Adipocyte (in vitro differentiated cells): Measurements from ENCODE around the gene HES7.
"Not testable (repeated sequence)": the region's sequence is repeated elsewhere in the genome, so short reads cannot be mapped to it uniquely, and the experiment has no call there.

Experiments used
- DNase-seq: peaks from one replicate; pipeline ENCODE4 v3.0.0-alpha.2; 2015; ENCODE audit warnings: low read depth
- H3K27me3 ChIP-seq: replicated peaks from 2 replicates; pipeline ENCODE4 v1.7.0; 2013; ENCODE audit warnings: mild to moderate bottlenecking, low read length, moderate library complexity; ENCODE audit not compliant: control insufficient read depth, insufficient read depth
- H3K36me3 ChIP-seq: 2 replicates; pipeline ENCODE4 v1.7.0; 2013; ENCODE audit warnings: low read length, mild to moderate bottlenecking, moderate library complexity; ENCODE audit not compliant: control insufficient read depth, insufficient read depth, severe bottlenecking
- H3K4me1 ChIP-seq: 2 replicates; pipeline ENCODE4 v1.7.0; 2013; ENCODE audit warnings: mild to moderate bottlenecking, low read length, moderate library complexity; ENCODE audit not compliant: control insufficient read depth, insufficient read depth
- H3K4me3 ChIP-seq: 2 replicates; pipeline ENCODE4 v1.7.0; 2013; ENCODE audit warnings: mild to moderate bottlenecking, low read length, moderate library complexity
- H3K9ac ChIP-seq: 2 replicates; pipeline ENCODE4 v1.7.0; 2013; ENCODE audit warnings: mild to moderate bottlenecking, low read length, moderate library complexity
- H3K9me3 ChIP-seq: 2 replicates; pipeline ENCODE4 v1.7.0; 2013; ENCODE audit warnings: mild to moderate bottlenecking, low read length, moderate library complexity; ENCODE audit not compliant: control insufficient read depth

The HES7 gene

GRCh38 chr17:8081876-8082275 is 42.0 kb downstream of the HES7 start:
- no peak for DNase-seq
- Histone ChIP-seq H3K9me3 (no peaks in the 10 kb centered on the region), H3K4me3 (no peak overlapping the region), H3K27me3 (peaks cover 78% of the 10 kb centered on the region), H3K9ac (no peak overlapping the region), H3K36me3 (no peaks in the 10 kb centered on the region), H3K4me1 (no peaks in the 10 kb centered on the region)

GRCh38 chr17:8080799-8081219 is 43.1 kb downstream of the HES7 start:
- Histone ChIP-seq H3K4me3 (no peak overlapping the region), H3K4me1 (no peaks in the 10 kb centered on the region), H3K27me3 (peaks cover 78% of the 10 kb centered on the region), H3K9me3 (no peaks in the 10 kb centered on the region), H3K9ac (no peak overlapping the region), H3K36me3 (no peaks in the 10 kb centered on the region)
- DNase-seq = no peak

- no peak for DNase-seq
- Histone ChIP-seq H3K9me3 (no peaks in the 10 kb centered on the region), H3K9ac (no peak overlapping the region), H3K4me3 (peak overlapping the region; percentile 64), H3K27me3 (peaks cover 78% of the 10 kb centered on the region), H3K4me1 (no peaks in the 10 kb centered on the region), H3K36me3 (no peaks in the 10 kb centered on the region)
Measured at GRCh38 chr17:8080208-8080798, 43.6 kb downstream of the HES7 start.

- Histone ChIP-seq H3K27me3 (peaks cover 80% of the 10 kb centered on the region), H3K4me1 (no peaks in the 10 kb centered on the region), H3K36me3 (no peaks in the 10 kb centered on the region), H3K4me3 (peak overlapping the region; percentile 64), H3K9me3 (no peaks in the 10 kb centered on the region), H3K9ac (peak overlapping the region; percentile 34)
- peak; percentile 82 for DNase-seq
Measured at GRCh38 chr17:8079291-8080207, 44.4 kb downstream of the HES7 start.

- H3K27me3 ChIP-seq = peaks cover 81% of the 10 kb centered on the region
- DNase-seq, H3K9me3 ChIP-seq, H3K36me3 ChIP-seq, H3K4me1 ChIP-seq, H3K9ac ChIP-seq, H3K4me3 ChIP-seq: not testable (repeated sequence)
Measured at GRCh38 chr17:8077939-8078338, 46.0 kb downstream of the HES7 start.

GRCh38 chr17:8076502-8077266 is 47.2 kb downstream of the HES7 start:
- no peaks in the 10 kb centered on the region for H3K4me1 ChIP-seq
- H3K36me3 ChIP-seq = no peaks in the 10 kb centered on the region
- H3K4me3 ChIP-seq = no peak overlapping the region
- no peak overlapping the region for H3K9ac ChIP-seq
- peaks cover 81% of the 10 kb centered on the region for H3K27me3 ChIP-seq
- no peak for DNase-seq
- H3K9me3 ChIP-seq = no peaks in the 10 kb centered on the region

GRCh38 chr17:8075574-8076342 is 48.1 kb downstream of the HES7 start:
- no peak for DNase-seq
- Histone ChIP-seq H3K27me3 (peaks cover 82% of the 10 kb centered on the region), H3K4me3 (no peak overlapping the region)

GRCh38 chr17:8075081-8075480 is 48.8 kb downstream of the HES7 start:
- Histone ChIP-seq H3K9me3 (no peaks in the 10 kb centered on the region), H3K27me3 (peaks cover 81% of the 10 kb centered on the region), H3K9ac (no peak overlapping the region), H3K4me1 (no peaks in the 10 kb centered on the region), H3K36me3 (no peaks in the 10 kb centered on the region), H3K4me3 (no peak overlapping the region)
- DNase-seq = no peak

More at GRCh38 chr17:8075574-8076342, 48.1 kb downstream of the HES7 start:
- no peaks in the 10 kb centered on the region for H3K4me1 ChIP-seq
- no peak overlapping the region for H3K9ac ChIP-seq
- H3K9me3 ChIP-seq = no peaks in the 10 kb centered on the region
- H3K36me3 ChIP-seq = no peaks in the 10 kb centered on the region

GRCh38 chr17:8074554-8074953 is 49.4 kb downstream of the HES7 start:
- Histone ChIP-seq H3K27me3 (peaks cover 81% of the 10 kb centered on the region), H3K4me1 (no peaks in the 10 kb centered on the region), H3K36me3 (no peaks in the 10 kb centered on the region), H3K9ac (no peak overlapping the region), H3K4me3 (no peak overlapping the region), H3K9me3 (no peaks in the 10 kb centered on the region)
- no peak for DNase-seq

- DNase-seq = peak; percentile 83
- Histone ChIP-seq H3K36me3 (no peaks in the 10 kb centered on the region), H3K9me3 (no peaks in the 10 kb centered on the region), H3K9ac (no peak overlapping the region), H3K4me3 (no peak overlapping the region), H3K4me1 (no peaks in the 10 kb centered on the region), H3K27me3 (peaks cover 80% of the 10 kb centered on the region)
Measured at GRCh38 chr17:8073627-8074484, 50.0 kb downstream of the HES7 start.
